Neural crest cell (in vitro differentiated cells): Measurements from ENCODE around the gene FAM219A. TPM values are rescaled to one million over a fixed set of nuclear protein-coding genes. Genes with fewer than 3 reads are reported as not detected.

Experiments used
- DNase-seq: peaks from one replicate; pipeline ENCODE4 v3.0.0; 2021; ENCODE audit warnings: low read depth, mixed read lengths, low spot score
- H3K27ac Mint-ChIP-seq: one replicate; pipeline ENCODE4 v1.8.0; 2021; ENCODE audit warnings: mild to moderate bottlenecking, mixed read lengths; ENCODE audit not compliant: unreplicated experiment
- H3K27me3 Mint-ChIP-seq: 2 replicates; pipeline ENCODE4 v1.8.0; 2021; ENCODE audit warnings: low read depth, mild to moderate bottlenecking, mixed read lengths
- H3K36me3 Mint-ChIP-seq: 2 replicates; pipeline ENCODE4 v1.8.0; 2021; ENCODE audit warnings: low read depth, mild to moderate bottlenecking, mixed read lengths
- H3K4me1 Mint-ChIP-seq: 2 replicates; pipeline ENCODE4 v1.8.0; 2021; ENCODE audit warnings: mixed read lengths
- H3K4me3 Mint-ChIP-seq: one replicate; pipeline ENCODE4 v1.8.0; 2021; ENCODE audit warnings: mild to moderate bottlenecking, mixed read lengths
- H3K9me3 Mint-ChIP-seq: 2 replicates; pipeline ENCODE4 v1.8.0; 2021; ENCODE audit warnings: mixed read lengths
- total RNA-seq: library from RNA; stranded (reverse); gene quantifications from 2 replicates; pipeline ENCODE4 v1.2.1, GENCODE V29; 2021
- TF ChIP-seq, protein P1 (sequence below): fragments of 200-600 bp; sonication (generic); conservative IDR thresholded peaks from 2 replicates; pipeline ENCODE4 v1.5.0; 2021; ENCODE audit warnings: antibody characterized with exemption, mild to moderate bottlenecking

FAM219A gene
- total RNA-seq, 1 donor from 2014 or later, result 20.9 TPM

DNA sequence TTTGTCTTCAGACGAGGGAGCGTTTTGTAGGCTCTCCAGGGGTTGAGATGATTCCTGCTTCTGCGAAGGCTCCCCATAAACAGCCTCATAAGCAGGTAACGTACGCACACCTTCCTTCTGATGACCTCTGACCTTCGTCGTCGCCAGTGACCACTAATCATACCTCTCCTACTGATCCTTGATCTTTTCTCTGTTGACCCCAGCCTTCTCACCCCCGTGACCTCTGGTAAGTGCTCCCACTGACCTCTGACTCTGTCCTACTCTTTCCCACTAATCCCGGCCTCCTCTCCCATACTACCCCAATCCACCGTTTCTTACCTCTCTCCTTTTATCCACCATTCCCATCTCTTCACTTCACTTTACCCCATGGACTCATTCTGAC is 580 bp upstream of the FAM219A start:
- peaks cover 36% of the 10 kb centered on the region for H3K4me1 Mint-ChIP-seq
- DNase-seq, result no peak
- TF ChIP-seq, protein P1, sequence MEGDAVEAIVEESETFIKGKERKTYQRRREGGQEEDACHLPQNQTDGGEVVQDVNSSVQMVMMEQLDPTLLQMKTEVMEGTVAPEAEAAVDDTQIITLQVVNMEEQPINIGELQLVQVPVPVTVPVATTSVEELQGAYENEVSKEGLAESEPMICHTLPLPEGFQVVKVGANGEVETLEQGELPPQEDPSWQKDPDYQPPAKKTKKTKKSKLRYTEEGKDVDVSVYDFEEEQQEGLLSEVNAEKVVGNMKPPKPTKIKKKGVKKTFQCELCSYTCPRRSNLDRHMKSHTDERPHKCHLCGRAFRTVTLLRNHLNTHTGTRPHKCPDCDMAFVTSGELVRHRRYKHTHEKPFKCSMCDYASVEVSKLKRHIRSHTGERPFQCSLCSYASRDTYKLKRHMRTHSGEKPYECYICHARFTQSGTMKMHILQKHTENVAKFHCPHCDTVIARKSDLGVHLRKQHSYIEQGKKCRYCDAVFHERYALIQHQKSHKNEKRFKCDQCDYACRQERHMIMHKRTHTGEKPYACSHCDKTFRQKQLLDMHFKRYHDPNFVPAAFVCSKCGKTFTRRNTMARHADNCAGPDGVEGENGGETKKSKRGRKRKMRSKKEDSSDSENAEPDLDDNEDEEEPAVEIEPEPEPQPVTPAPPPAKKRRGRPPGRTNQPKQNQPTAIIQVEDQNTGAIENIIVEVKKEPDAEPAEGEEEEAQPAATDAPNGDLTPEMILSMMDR, result no peak

GRCh38 chr9:34457266-34458012 is 931 bp downstream of the FAM219A start:
- peak; percentile 37 for DNase-seq
- H3K4me1 Mint-ChIP-seq, result peaks cover 38% of the 10 kb centered on the region
- H3K4me3 Mint-ChIP-seq, result peak overlapping the region; percentile 95
- peak overlapping the region; percentile 79 for H3K27ac Mint-ChIP-seq
- H3K9me3 Mint-ChIP-seq, result no peaks in the 10 kb centered on the region
- no peaks in the 10 kb centered on the region for H3K36me3 Mint-ChIP-seq
- TF ChIP-seq, protein P1, result no peak
- peaks cover 3% of the 10 kb centered on the region for H3K27me3 Mint-ChIP-seq

More for the DNA sequence above, 580 bp upstream of the FAM219A start:
- peaks cover 3% of the 10 kb centered on the region for H3K27me3 Mint-ChIP-seq
- no peaks in the 10 kb centered on the region for H3K9me3 Mint-ChIP-seq
- H3K36me3 Mint-ChIP-seq, result no peaks in the 10 kb centered on the region
- peak overlapping the region; percentile 15 for H3K27ac Mint-ChIP-seq
- H3K4me3 Mint-ChIP-seq, result peak overlapping the region; percentile 94

DNA sequence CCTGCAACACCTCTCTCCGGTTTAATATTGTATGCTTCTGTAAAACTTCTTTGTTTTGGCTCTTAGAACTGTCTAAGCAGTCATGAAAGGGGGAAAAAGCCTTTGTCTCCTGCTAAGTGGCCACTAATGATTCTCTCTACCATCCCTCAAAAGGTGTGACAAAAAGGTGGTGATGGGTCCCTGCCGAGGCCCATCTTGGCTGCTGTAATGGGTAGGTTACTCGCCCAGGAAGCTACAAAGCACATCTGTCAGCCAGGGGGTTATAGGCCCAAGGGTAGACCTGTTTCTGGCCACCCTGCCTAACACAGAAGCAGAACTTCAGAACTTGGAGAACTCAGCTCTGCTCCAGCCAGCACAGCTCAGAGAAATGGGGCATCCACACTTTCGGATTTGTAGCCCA is 1.6 kb downstream of the FAM219A start:
- Mint-ChIP-seq H3K27me3 (peaks cover 2% of the 10 kb centered on the region), H3K9me3 (no peaks in the 10 kb centered on the region), H3K27ac (peak overlapping the region; percentile 79), H3K36me3 (no peaks in the 10 kb centered on the region), H3K4me1 (peaks cover 38% of the 10 kb centered on the region), H3K4me3 (peak overlapping the region; percentile 95)
- DNase-seq, result no peak
- TF ChIP-seq, protein P1, result no peak

DNA sequence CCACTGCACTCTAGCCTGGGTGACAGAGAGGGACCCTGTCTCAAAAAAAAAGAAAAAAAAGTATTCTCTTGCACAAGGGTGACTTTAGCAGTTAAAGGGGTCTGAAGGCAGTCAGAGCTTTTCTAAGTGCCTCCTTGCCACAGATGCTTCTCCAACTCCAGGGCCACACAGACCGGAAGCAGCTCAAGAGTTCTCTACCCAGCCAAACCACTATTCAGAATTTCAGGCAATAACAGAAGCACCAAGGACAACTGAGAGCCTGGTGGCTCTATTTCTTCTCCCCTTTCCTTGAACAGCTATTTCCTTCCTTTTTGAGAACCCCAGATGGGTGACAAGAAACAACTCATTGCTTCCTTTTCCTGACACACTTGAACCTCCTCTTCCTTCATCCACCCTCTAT is 2.2 kb downstream of the FAM219A start:
- peak overlapping the region; percentile 95 for H3K4me3 Mint-ChIP-seq

GRCh38 chr9:34454571-34455065 is 3.8 kb downstream of the FAM219A start:
- Mint-ChIP-seq H3K27me3 (no peaks in the 10 kb centered on the region), H3K4me3 (peak overlapping the region; percentile 72), H3K9me3 (no peaks in the 10 kb centered on the region), H3K4me1 (peaks cover 32% of the 10 kb centered on the region), H3K27ac (no peak overlapping the region), H3K36me3 (no peaks in the 10 kb centered on the region)
- DNase-seq, result no peak
- TF ChIP-seq, protein P1, result no peak

More for the DNA sequence above, 2.2 kb downstream of the FAM219A start:
- no peaks in the 10 kb centered on the region for H3K9me3 Mint-ChIP-seq
- no peaks in the 10 kb centered on the region for H3K36me3 Mint-ChIP-seq
- no peak for DNase-seq
- H3K27me3 Mint-ChIP-seq, result no peaks in the 10 kb centered on the region
- no peak overlapping the region for H3K27ac Mint-ChIP-seq
- TF ChIP-seq, protein P1, result no peak
- peaks cover 38% of the 10 kb centered on the region for H3K4me1 Mint-ChIP-seq
